Measurements from ENCODE around the gene RFLNA.

- TF ChIP-seq POLR2AphosphoS5 (IDR thresholded peaks at IDR 0.05; ENCODE audit: low read depth) (no peak), CTCF (conservative IDR thresholded peaks at IDR 0.05; ENCODE audit: low read depth in 2 of 2) (no peak), EZH2phosphoT487 (IDR thresholded peaks at IDR 0.05; ENCODE audit: unreplicated experiment) (no peak), ZNF331 (CRISPR knock-in tag; IDR thresholded peaks at IDR 0.05; ENCODE audit: low read depth) (no peak), EZH2 (IDR thresholded peaks at IDR 0.05; ENCODE audit: low read depth, unreplicated experiment) (no peak)
Observed at GRCh38 chr12:124344526-124344925, 49.6 kb downstream of the RFLNA start.

Data from GM23338 (cell line).